Kidney capillary endothelial cell (primary cell): ENCODE data around the gene PELO.

Experiments
- DNase-seq: peaks from one replicate; pipeline ENCODE4 v3.0.0-alpha.2; 2018; ENCODE audit warnings: low spot score

Gene PELO

DNA sequence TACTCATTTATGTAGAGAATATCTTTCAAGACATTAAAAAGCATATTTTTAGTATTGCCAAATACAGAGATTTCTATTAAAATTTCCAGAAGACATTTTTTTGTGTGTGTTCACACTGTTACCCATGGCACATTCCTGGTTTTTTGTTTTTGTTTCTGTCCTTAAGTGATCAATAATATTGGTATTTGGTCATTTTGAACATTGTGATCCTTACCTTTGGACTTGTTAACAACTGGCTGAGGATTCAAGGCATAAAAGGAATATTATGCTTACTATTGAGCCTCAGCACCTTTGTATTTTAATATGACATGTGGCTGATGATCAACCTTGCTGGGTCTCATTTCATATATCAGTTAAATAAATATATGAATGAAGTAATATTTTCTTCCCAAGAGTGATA, 41.9 kb downstream of the PELO start:
- DNase-seq, result no peak

DNA sequence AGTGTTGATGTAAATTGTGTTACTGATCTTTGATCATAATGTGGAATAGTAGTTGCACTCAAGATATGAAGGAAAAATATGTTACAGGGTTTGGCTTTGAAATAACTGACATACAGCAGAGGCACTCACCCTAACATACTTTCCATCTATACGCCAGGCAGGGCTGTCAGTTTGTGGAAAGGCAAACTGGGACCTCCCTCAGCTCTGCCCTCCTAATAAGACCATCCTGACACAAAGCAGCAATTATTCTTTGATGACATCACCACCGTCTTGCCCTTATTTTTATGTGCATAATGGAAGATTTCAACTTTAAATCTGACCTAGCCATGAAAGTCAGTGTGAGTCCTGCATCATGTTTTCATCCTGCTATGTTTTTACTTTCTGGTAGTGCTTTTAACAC, 42.9 kb downstream of the PELO start:
- DNase-seq, result no peak

DNA sequence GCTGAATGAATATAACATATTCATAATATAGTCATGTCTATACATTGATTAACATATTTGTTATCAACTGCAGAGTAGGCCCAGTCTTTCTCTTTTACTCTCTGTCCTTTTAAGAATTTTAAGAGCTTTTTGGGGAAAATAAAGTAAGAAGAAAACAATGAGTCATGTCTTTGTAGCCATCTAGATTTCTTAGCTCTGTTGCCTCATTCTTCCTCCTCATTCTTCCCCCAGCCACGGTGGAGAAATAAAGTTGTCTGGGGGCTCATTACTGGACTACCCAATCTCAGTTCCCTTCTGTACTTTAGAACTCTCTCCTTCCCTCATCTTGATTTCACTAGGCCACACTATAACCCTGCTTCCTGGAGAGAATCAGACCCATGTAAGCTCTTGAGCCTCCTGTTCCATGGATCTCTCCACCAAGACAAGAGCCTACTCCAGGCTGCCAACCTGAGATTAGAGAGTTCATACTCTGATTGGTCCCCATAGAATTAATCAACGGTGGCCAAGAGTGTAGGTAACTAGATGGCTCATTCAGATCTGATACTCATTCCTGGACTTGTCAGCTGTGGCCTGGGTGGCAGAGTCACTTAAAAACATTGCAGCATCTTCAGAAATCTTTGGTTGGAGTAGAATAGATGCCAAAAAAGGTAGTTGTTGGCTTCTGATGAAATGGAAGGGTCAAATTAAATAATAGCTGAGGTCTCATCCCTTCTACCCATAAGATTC, 44.2 kb downstream of the PELO start:
- no peak for DNase-seq

DNA sequence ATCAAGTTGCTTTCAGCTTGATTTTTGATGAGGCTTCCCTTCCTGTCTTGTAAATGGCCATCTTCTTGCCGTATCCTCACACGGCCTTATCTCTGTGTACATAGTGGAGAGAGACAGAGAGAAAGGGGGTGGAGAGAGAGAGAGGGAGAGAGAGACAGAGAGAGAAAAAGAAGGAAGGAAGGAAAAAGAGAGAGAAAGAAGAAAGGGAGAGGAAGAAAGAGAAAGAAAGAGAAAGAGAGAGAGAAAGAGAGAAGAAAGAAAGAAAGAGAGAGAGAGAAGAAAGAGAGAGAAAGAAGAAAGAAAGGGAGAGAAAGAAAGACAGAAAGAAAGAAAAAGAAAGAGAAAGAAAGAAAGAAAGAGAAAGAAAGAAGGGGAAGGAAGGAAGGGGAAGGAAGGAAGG, 46.6 kb downstream of the PELO start:
- DNase-seq, result no peak

DNA sequence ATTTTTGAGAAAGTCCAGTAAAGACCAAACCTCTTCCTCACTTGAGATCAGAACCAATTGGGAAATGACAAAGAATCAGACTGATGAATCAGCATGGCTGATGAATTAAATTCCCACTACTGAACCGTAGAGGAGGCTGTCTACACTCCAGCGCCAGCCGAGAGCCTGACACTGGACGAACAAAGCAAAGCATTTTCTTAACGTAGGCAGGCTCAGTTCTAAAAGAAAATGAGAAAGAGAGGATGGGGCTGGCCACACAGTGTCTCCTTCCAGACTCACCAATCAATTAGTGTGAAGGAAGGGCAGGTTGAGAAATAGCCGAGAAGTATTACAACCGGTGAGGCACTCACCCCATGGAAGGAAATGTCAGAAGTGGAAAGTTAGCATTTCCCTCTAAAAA, 49.4 kb downstream of the PELO start:
- no peak for DNase-seq
